Stimulated activated CD8-positive, alpha-beta memory T cell treated with anti-CD3 and anti-CD28 coated beads, Interleukin-15, amount 100 ng/mL, for 4 hours (primary cell): Measurements from ENCODE around the gene DAZAP1.
"Not testable (repeated sequence)": the region's sequence is repeated elsewhere in the genome, so short reads cannot be mapped to it uniquely, and the experiment has no call there.

ENCODE experiments used
- DNase-seq, 2 donors: peaks; one replicate each; pipeline ENCODE4 v3.0.0-alpha.2; 2020; ENCODE audit warnings: low read depth in 2 of 2

Gene DAZAP1

GRCh38 chr19:1439525-1440417 is 32.4 kb downstream of the DAZAP1 start:
- not testable (repeated sequence) for DNase-seq

DNA sequence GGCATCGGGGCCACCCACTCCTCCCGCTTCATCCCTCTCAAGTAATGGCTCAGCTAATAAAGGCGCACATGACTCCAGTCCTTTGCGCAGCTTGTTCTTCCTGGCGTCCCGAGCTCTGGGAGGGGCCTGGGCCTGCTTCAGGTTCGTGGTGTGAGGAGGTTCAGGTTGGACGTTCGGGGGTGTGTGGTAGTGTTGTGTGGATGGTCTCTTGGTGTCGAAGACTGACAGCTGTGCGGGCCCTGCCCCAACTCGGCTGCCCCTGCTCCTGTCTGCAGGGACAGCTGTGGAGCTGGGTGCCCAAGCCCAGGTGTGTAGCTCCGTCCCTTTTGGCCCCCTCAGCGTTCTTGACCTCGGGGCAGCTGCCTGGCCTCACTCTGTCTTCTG is 33.0 kb downstream of the DAZAP1 start:
- DNase-seq = no peak

GRCh38 chr19:1441022-1441426 is 33.6 kb downstream of the DAZAP1 start:
- DNase-seq = no peak

- DNase-seq = no peak
Measured at GRCh38 chr19:1441677-1442438, 34.5 kb downstream of the DAZAP1 start.

DNA sequence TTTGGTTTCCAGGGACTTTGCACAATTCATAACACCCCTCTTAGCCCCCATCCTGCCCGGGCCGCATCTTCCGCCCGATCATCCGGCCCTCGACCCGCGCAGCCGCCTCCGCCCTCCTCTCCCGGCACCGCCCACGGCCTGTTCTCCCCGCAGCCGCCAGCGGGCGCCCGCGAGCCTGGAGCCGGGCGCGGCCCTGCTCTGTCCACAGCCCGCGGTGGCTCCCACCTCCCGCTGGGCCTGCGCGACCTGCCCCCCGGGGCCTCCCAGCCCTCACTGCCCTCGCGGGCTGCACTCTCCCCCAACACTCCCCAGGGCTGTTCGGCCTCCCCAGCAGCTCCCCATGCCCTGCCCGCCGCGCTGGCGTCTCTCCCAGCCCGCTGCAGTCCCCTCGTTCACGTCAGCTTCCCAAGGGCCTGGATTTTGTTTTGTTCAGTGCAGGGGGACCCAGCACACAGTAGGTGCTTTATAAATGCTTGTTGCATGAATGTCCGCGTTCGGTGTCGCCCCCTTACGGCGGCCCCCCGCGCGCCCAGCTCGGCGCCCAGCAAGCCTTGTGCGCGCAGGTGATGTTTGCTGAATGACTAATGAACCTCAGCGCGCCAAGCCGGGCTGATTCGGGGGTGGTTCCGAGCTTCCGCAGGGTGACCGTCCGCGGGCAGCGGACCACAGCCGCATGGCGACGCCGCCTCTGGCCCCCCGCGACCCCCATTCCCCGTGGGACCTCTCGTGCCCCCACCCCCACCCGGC is 38.0 kb downstream of the DAZAP1 start:
- DNase-seq = peak; percentile 45 to 55

- DNase-seq = no peak
Measured at GRCh38 chr19:1445932-1446712, 38.7 kb downstream of the DAZAP1 start.

- no peak for DNase-seq
Measured at GRCh38 chr19:1446713-1447481, 39.5 kb downstream of the DAZAP1 start.

DNA sequence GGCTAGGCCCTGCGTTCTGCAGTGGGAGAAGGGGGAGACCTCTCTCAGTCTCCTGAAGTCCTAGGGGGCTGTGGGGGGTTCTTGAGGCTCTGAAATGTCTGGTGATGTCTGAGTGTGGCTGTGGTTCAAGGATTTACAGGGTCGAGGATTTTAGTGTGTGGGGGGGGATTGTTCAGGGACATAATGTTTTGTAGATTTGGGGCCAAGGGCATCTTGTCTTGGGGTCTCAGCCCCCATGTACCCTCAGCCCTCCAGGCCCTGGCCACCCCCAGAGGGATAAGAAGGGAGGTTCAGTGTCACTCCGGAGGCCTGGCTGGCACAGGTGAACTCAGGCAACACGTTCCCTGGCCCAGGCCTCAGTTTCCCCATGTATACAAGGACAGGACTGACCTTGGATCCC is 40.1 kb downstream of the DAZAP1 start:
- DNase-seq = no peak

DNA sequence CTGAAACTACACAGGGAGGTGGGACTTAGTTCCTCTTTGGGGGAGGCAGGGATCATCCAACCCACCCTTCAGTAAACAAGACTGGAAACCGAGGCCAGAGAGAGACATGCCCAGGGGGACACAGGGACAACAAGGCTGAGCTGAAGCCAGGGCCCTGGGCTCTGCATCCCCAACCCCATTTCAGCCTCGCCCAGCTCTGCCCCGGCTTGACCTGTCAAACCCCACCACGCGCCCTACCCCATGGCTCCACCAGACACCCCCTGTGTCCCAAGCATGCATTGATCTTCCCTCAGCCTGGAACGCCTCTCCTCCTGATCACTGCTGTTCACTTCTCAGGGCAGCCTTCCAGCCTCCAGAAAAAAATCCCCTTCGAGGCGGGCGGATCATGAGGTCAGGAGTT is 40.6 kb downstream of the DAZAP1 start:
- no peak for DNase-seq

DNA sequence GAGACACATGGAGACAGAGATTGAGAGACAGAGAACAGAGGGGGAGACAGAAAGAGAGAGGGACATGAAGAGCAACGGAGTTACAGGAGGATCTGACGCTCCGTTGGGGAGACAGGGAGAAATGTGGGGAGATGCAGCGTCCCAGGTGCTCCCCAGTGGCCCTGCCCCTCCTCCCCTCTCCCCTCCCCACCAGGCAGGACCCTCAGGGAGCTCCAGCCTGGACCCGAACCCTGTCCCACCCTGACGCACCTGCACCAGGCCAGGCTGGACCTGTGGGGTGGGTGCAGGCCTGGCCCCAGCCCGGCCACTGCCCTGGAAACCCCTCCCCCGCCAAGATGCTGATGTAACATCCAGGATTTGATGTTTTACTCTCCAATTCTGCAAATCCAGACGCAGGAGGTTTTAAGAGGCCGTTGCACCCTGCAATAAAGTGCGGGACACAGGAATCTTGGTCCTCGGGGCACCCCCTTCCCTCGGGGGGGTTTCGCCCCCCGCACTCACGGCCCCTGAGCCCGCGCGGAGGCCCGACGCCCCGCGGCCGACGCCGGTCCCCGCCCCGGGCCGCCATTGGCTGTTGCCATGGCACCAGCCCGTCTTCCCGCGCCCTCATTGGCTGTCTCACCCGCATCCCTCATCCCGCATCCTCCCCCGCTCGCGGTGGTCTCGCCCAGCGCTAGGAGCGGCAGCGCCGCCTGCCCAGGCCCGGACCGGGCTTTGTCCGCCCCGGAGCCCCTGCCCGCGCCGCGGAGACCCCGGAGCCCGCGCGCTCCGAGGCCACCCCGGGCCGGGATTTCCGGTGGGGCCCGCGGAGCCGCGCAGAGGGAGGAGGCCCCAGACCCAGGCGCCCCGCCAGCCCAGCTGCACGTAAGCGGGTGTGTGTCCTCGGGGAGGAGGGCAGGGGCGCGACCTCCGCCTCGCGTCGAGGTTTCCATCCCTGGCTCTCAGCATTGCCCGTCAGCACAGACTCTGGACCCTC is 42.4 kb downstream of the DAZAP1 start, which contains the start of gene APC2:
APC2 (plus strand) TSS at position 655 of the 976 bp plus-strand sequence. CDS start 2,881 bp downstream, outside the sequence.
- no peak for DNase-seq

- DNase-seq = no peak
Measured at GRCh38 chr19:1450735-1451731, 43.6 kb downstream of the DAZAP1 start.

DNA sequence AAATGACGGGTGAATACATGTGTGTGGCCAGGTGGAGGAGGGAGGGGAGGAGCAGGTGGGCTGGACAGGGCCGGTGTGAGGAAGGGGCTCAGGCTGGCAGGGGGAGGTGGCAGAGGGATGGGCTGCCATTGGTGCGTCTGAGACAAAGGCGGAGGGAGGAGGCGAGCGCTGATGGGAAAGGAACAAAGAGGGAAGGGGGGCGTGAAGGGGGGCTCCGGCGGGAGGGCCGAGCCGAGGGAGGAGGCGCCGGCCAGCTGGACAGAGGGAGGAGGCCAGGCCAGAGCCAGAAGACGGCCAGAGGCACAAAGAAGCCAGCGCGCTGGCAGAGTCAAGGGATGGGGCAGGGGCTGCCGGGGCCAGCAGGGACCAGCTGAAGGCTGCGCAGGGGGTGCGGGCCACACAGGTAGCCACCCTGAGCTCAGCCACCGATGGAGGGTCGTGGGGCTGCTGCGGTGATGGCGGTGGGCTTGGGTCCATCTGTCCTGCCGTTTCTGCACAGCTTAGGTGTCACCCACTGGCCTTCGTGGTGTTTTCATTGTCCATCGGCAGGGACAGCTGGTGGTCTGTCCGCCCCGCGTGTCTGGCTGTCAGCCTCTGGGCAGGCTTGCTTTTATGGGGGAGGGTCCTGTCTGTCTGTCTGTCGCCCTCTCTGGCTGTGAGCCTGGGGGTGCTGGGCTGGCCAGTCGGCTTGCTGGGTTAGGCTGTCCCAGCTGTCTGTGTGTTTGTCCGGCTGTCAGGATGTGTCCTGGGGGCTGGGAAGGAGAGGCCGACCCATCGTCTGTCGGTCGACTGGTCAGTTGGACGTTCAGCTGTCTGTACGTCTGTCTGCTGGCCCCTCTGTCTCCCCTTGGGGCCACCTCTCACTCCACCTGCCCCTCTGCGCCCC is 44.8 kb downstream of the DAZAP1 start:
- no peak for DNase-seq

DNA sequence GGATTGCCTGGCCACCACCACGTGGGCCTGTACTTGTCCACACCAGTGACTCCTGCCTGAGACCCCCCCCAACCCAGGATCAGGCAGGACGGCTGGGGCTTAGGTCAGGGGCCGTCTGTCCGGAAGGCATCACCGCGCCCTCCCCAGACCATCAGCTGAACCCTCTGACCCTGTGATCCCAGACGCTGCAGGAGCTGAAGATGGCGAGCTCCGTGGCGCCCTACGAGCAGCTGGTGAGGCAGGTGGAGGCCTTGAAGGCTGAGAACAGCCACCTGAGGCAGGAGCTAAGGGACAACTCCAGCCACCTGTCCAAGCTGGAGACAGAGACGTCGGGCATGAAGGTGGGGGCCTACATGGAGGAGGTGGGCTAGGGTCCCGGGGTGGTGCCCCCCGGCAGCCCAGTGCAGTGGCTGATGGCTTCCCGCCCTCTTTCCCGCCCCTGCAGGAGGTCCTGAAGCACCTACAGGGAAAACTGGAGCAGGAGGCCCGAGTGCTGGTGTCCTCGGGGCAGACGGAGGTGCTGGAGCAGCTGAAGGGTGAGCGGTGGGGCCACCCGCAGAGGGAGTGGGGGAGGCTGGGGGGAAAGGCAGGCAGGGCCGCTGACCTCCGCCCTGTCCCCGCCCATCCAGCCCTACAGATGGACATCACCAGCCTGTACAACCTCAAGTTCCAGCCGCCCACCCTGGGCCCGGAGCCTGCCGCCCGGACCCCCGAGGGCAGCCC is 45.6 kb downstream of the DAZAP1 start:
- DNase-seq = no peak

- no peak for DNase-seq
Measured at GRCh38 chr19:1453525-1454364, 46.4 kb downstream of the DAZAP1 start.

DNA sequence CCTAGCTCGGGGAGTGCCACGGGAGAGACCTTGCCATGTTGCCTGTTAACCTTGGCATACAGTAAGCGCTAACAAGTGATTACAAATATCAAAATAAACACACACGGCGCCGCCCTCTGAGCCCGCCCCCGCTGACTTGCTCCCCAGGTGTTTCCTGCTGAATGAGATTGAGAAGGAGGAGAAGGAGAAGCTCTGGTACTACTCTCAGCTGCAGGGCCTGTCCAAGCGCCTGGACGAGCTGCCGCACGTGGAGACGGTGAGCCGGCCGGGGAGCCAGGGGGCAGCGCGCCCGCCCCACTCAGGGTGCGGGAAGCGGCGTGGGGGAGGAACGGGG is 47.6 kb downstream of the DAZAP1 start:
- DNase-seq = no peak
